Fibroblast of skin of left biceps (primary cell): Measurements from ENCODE around the gene CNTD1.
"Not testable (repeated sequence)": the region's sequence is repeated elsewhere in the genome, so short reads cannot be mapped to it uniquely, and the experiment has no call there.

ENCODE experiments used
- DNase-seq, 2 experiments: peaks; one replicate each; pipeline ENCODE4 v3.0.0-alpha.2; 2013; ENCODE audit warnings: low read depth in 2 of 2

The CNTD1 gene

GRCh38 chr17:42798383-42799380, at the start of gene CNTD1, which contains the start of gene COA3:
Gene CNTD1, plus strand, starts transcription at chr17:42798861. Its CDS starts 207 bp downstream, at chr17:42799068.
Gene COA3, minus strand, starts transcription at chr17:42798704. Its CDS starts 23 bp downstream, at chr17:42798681.
- peak; percentile 50 to 55 for DNase-seq

GRCh38 chr17:42748908-42749798, 49.5 kb upstream of the CNTD1 start:
- DNase-seq, result no peak

GRCh38 chr17:42750739-42751344, 47.8 kb upstream of the CNTD1 start:
- no peak for DNase-seq

GRCh38 chr17:42751628-42752027, 47.0 kb upstream of the CNTD1 start:
- DNase-seq, result no peak

- no peak for DNase-seq
Observed at GRCh38 chr17:42754782-42755181, 43.9 kb upstream of the CNTD1 start.

GRCh38 chr17:42759982-42760651, 38.5 kb upstream of the CNTD1 start:
- no peak for DNase-seq

- DNase-seq, result no peak
Observed at GRCh38 chr17:42760652-42761581, 37.7 kb upstream of the CNTD1 start, which contains the start of gene RAMP2. Gene RAMP2, plus strand, starts transcription at chr17:42761227. Its CDS starts 35 bp downstream, at chr17:42761262.

GRCh38 chr17:42761638-42762037, 37.0 kb upstream of the CNTD1 start:
- DNase-seq, result no peak

- DNase-seq, result no peak
Observed at GRCh38 chr17:42766124-42766523, 32.5 kb upstream of the CNTD1 start.

- no peak for DNase-seq
Observed at GRCh38 chr17:42767512-42767911, 31.1 kb upstream of the CNTD1 start.

- DNase-seq, result not testable (repeated sequence)
Observed at GRCh38 chr17:42768006-42768405, 30.7 kb upstream of the CNTD1 start.

GRCh38 chr17:42769964-42770363, 28.7 kb upstream of the CNTD1 start:
- DNase-seq, result not testable (repeated sequence)

- no peak for DNase-seq
Observed at GRCh38 chr17:42772945-42773289, 25.7 kb upstream of the CNTD1 start.

- DNase-seq, result peak; percentile 62 to 64
Observed at GRCh38 chr17:42773290-42774035, 25.2 kb upstream of the CNTD1 start, which contains the start of gene VPS25. Gene VPS25, plus strand, starts transcription at chr17:42773449. Its CDS starts 27 bp downstream, at chr17:42773476.

GRCh38 chr17:42774066-42774745, 24.5 kb upstream of the CNTD1 start:
- no peak for DNase-seq

GRCh38 chr17:42775534-42776098, 23.0 kb upstream of the CNTD1 start:
- no peak for DNase-seq

GRCh38 chr17:42778570-42778969, 20.1 kb upstream of the CNTD1 start:
- DNase-seq, result no peak

- no peak for DNase-seq
Observed at GRCh38 chr17:42779304-42779935, 19.2 kb upstream of the CNTD1 start.
